Left forelimb (tissue), 1 donor: ENCODE data around the gene TMEM101.
"Not testable (repeated sequence)": the region's sequence is repeated elsewhere in the genome, so short reads cannot be mapped to it uniquely, and the experiment has no call there.

Source experiments
- DNase-seq: peaks from one replicate; pipeline ENCODE4 v3.0.0-alpha.2; 2018; ENCODE audit warnings: low spot score

Gene TMEM101

GRCh38 chr17:44000141-44000860 lies 14.5 kb downstream of the TMEM101 start:
- no peak for DNase-seq

GRCh38 chr17:43999024-43999423 lies 15.7 kb downstream of the TMEM101 start:
- DNase-seq, result no peak

GRCh38 chr17:43998552-43998951 lies 16.2 kb downstream of the TMEM101 start:
- DNase-seq, result no peak

- not testable (repeated sequence) for DNase-seq
These were observed 17.6 kb downstream of the TMEM101 start for GRCh38 chr17:43997180-43997579.

GRCh38 chr17:43995150-43995471 lies 19.7 kb downstream of the TMEM101 start:
- no peak for DNase-seq

GRCh38 chr17:43994272-43995149 lies 20.3 kb downstream of the TMEM101 start:
- peak; percentile 74 for DNase-seq

- no peak for DNase-seq
These were observed 22.1 kb downstream of the TMEM101 start for GRCh38 chr17:43992641-43993040.

GRCh38 chr17:43988301-43988700 lies 26.5 kb downstream of the TMEM101 start:
- no peak for DNase-seq

GRCh38 chr17:43987131-43988021 lies 27.4 kb downstream of the TMEM101 start:
- DNase-seq, result no peak

- DNase-seq, result no peak
These were observed 28.4 kb downstream of the TMEM101 start for GRCh38 chr17:43986225-43986981.

GRCh38 chr17:43984521-43984920 lies 30.2 kb downstream of the TMEM101 start:
- no peak for DNase-seq

- no peak for DNase-seq
These were observed 31.0 kb downstream of the TMEM101 start for GRCh38 chr17:43983515-43984411.

- no peak for DNase-seq
These were observed 31.6 kb downstream of the TMEM101 start for GRCh38 chr17:43983196-43983514.

GRCh38 chr17:43982171-43982570 lies 32.6 kb downstream of the TMEM101 start:
- no peak for DNase-seq

GRCh38 chr17:43979671-43980070 lies 35.1 kb downstream of the TMEM101 start:
- no peak for DNase-seq

GRCh38 chr17:43979011-43979410 lies 35.8 kb downstream of the TMEM101 start:
- no peak for DNase-seq

- DNase-seq, result no peak
These were observed 36.7 kb downstream of the TMEM101 start for GRCh38 chr17:43978078-43978477.

GRCh38 chr17:43976963-43977837 lies 37.6 kb downstream of the TMEM101 start:
- DNase-seq, result no peak

GRCh38 chr17:43975898-43976297 lies 38.9 kb downstream of the TMEM101 start:
- no peak for DNase-seq
